BLaER1 treated with 17β-estradiol and CSF1 and Interleukin-3, amounts not matched to agents 10 nM and 100 nM (cell line): ENCODE measurements around the gene JUND.

ENCODE experiments used
- H3K27ac ChIP-seq, 11 experiments: shearing (Covaris generic); formaldehyde crosslinking; 2 replicates each; pipeline ENCODE4 v1.8.1; 2022
- H3K27me3 ChIP-seq, 11 experiments: shearing (Covaris generic); formaldehyde crosslinking; 2 replicates each; pipeline ENCODE4 v1.8.1; 2022
- H3K36me3 ChIP-seq, 11 experiments: shearing (Covaris generic); formaldehyde crosslinking; 2 replicates each; pipeline ENCODE4 v1.8.1; 2022
- H3K4me1 ChIP-seq, 10 experiments: shearing (Covaris generic); formaldehyde crosslinking; 2 replicates each; pipeline ENCODE4 v1.8.1; 2022
- H3K4me2 ChIP-seq, 11 experiments: shearing (Covaris generic); formaldehyde crosslinking; 2 replicates each; pipeline ENCODE4 v1.8.1; 2022
- H3K4me3 ChIP-seq, 10 experiments: shearing (Covaris generic); formaldehyde crosslinking; 2 replicates each; pipeline ENCODE4 v1.8.1; 2022
- H3K9ac ChIP-seq, 11 experiments: shearing (Covaris generic); formaldehyde crosslinking; 2 replicates each; pipeline ENCODE4 v1.8.1; 2022
- H3K9me3 ChIP-seq, 11 experiments: shearing (Covaris generic); formaldehyde crosslinking; replicated peaks in 1 of 11; 2 replicates each; pipeline ENCODE4 v1.8.1; 2022
- H4K20me1 ChIP-seq, 11 experiments: shearing (Covaris generic); formaldehyde crosslinking; 2 replicates each; pipeline ENCODE4 v1.8.1; 2022
- Cebpa-rat ChIP-seq, 11 experiments: shearing (Covaris generic); IDR thresholded peaks; 2 replicates each; pipeline ENCODE4 v1.8.1; 2022

JUND gene

GRCh38 chr19:18290302-18291018 is 9.0 kb upstream of the JUND start:
- Histone ChIP-seq H3K36me3 (no peaks in the 10 kb centered on the region), H4K20me1 (no peaks in the 10 kb centered on the region), H3K4me1 (peaks cover 54 to 86% (median 73%) of the 10 kb centered on the region in 10 experiments), H3K4me2 (peak overlapping the region; percentile 88 to 99 (median 94)), H3K4me3 (peak overlapping the region in 1 of 10 experiments; percentile 35; a peak in 4 of 20 replicates), H3K9ac (peak overlapping the region; percentile 81 to 98 (median 92); a peak in 21 of 22 replicates), H3K9me3 (no peaks in the 10 kb centered on the region), H3K27me3 (no peaks in the 10 kb centered on the region), H3K27ac (peak overlapping the region; percentile 93 to 99 (median 98))
- TF ChIP-seq Cebpa-rat (IDR thresholded peaks at IDR 0.05) = no peak

GRCh38 chr19:18289471-18290301 is 8.3 kb upstream of the JUND start:
- H3K27me3 ChIP-seq = no peaks in the 10 kb centered on the region
- no peaks in the 10 kb centered on the region for H3K9me3 ChIP-seq
- H3K27ac ChIP-seq = peak overlapping the region; percentile 59 to 99 (median 97); a peak in 20 of 22 replicates
- peak overlapping the region; percentile 88 to 99 (median 94) for H3K4me2 ChIP-seq
- no peaks in the 10 kb centered on the region for H3K36me3 ChIP-seq
- H3K4me1 ChIP-seq = peaks cover 62 to 92% (median 80%) of the 10 kb centered on the region in 10 experiments
- no peak for TF ChIP-seq Cebpa-rat (IDR thresholded peaks at IDR 0.05)
- peak overlapping the region; percentile 11 to 97 (median 60); a peak in 17 of 22 replicates for H3K9ac ChIP-seq
- no peaks in the 10 kb centered on the region for H4K20me1 ChIP-seq
- peak overlapping the region in 1 of 10 experiments; percentile 35; a peak in 2 of 20 replicates for H3K4me3 ChIP-seq

DNA sequence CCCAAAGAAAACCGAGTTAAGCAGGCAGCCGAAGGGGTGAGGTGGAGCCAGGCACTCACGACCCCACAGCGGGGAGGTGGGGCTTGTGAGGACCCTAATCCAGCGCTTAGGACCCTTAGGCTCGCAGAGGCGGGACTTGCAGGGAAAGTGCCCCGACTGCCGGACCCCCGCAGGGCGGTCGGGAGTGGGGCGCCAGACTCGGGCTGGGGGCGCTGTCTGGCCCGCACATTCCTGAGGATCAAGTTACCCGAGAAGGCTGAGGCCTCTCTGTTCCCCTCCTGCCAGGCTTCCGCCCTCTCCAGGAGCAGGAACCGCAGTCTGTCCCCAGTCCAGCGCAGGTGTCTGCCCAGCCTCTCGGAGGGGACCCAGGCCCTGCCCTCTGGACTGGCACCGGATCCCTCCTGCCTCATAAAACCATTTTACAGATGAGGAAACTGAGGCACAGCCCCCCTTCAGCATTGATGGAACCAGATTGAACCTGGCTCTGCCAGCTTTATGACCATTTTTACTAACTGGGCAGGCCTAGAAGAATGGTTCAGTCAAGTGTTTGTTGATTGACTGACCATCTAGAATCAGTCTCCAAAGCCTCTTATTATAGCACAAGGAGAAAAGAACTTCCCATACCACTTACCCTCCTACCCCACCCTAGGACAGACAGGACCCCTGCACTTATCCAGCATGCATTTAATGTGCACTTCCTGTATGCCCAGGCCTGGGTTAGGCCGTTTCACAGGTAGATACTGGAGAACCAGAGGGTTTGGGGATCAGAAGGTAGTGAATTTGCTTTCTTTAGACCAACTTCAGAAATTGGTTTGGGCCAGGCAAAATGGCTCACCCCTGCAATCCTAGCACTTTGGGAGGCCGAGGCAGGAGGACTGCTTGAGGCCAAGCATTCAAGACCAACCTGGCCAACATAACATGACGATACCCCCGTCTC is 6.7 kb upstream of the JUND start:
- peak overlapping the region in 7 of 11 experiments; percentile 3 to 94 (median 11); a peak in 4 of 22 replicates for H3K4me2 ChIP-seq
- H3K4me1 ChIP-seq = peaks cover 59 to 90% (median 78%) of the 10 kb centered on the region in 10 experiments
- no peaks in the 10 kb centered on the region for H3K27me3 ChIP-seq
- TF ChIP-seq Cebpa-rat (IDR thresholded peaks at IDR 0.05) = no peak
- no peak overlapping the region for H3K4me3 ChIP-seq
- no peaks in the 10 kb centered on the region for H4K20me1 ChIP-seq
- peak overlapping the region in 3 of 11 experiments; percentile 6 to 25 (median 16); a peak in 3 of 22 replicates for H3K9ac ChIP-seq
- H3K36me3 ChIP-seq = no peaks in the 10 kb centered on the region
- H3K27ac ChIP-seq = peak overlapping the region in 3 of 11 experiments; percentile 23 to 45 (median 27); a peak in 3 of 22 replicates
- H3K9me3 ChIP-seq = no peaks in the 10 kb centered on the region

DNA sequence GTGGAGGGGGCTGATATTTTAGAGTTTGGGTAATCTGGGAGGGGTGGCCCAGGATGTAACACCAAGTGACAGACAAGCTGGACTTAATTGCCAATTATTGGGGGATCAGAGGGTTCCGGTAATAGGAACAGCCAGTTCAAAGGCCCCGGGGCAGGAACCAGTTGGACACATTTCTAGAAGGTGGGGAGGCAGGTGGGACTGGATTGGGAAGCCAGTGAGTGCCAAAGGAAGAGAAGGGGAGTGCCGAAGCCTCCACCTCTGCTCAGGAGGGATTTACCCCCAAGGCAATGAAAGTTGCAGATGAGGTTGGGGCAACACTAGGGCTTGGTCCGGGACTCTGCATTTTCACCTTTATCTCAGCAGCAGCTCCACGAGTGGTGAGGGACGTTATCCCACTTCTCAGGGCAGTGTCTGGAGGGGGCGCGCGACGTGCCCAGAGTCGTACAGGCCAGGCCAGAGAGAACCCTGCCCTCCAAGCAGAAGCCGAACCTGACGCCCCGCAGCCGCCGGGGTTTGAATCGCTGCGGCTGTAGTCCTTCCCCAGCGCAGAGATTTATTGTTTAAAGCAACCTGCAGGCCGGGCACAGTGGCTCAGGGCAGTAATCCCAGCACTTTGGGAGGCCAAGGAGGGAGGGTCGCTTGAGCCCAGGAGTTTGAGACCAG is 5.7 kb upstream of the JUND start:
- H3K36me3 ChIP-seq = no peaks in the 10 kb centered on the region
- no peak for TF ChIP-seq Cebpa-rat (IDR thresholded peaks at IDR 0.05)
- H3K4me1 ChIP-seq = peaks cover 66 to 91% (median 79%) of the 10 kb centered on the region in 10 experiments
- H3K4me3 ChIP-seq = no peak overlapping the region
- no peaks in the 10 kb centered on the region for H3K9me3 ChIP-seq
- peak overlapping the region in 4 of 11 experiments; percentile 6 to 26 (median 20); a peak in 1 of 22 replicates for H3K9ac ChIP-seq
- H3K27me3 ChIP-seq = no peaks in the 10 kb centered on the region
- H3K4me2 ChIP-seq = peak overlapping the region in 7 of 11 experiments; percentile 16 to 71 (median 28); a peak in 4 of 22 replicates
- peak overlapping the region in 3 of 11 experiments; percentile 6 to 45 (median 28); a peak in 2 of 22 replicates for H3K27ac ChIP-seq
- no peaks in the 10 kb centered on the region for H4K20me1 ChIP-seq

DNA sequence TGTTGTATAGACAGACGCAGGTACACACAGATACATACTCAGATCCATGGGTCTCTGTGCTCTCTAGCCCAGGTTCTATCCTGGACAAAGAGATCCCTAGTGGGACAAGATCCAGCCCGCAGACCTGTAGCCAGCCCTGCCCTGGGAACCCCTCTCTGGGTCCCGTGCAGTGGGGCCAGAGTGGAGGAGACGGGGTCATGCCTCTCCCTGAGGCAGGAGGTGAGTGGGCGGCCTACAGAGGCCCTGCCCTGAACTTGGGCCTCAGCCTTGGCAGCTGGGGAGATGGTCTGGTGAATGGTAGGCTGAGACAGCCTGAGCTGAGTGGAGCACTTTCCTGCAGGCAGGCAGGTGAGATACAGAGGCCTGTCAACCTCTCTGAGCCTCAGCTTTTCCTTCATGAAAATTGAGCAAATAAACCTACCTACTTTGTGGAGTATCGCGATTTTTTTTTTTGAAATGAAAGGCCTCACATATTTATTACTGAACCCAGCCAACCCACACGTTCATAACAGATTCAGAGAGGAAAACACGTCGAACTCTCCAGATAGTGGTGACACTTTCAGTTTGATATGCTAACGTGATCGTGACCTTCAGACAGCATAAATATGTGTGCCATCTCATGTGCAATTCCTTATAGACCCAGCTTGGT is 3.4 kb upstream of the JUND start:
- Histone ChIP-seq H3K27ac (peak overlapping the region; percentile 2 to 57 (median 43); a peak in 16 of 22 replicates), H3K27me3 (no peaks in the 10 kb centered on the region), H4K20me1 (peaks cover 10 to 15% (median 15%) of the 10 kb centered on the region in 11 experiments; a peak in 19 of 22 replicates), H3K4me3 (no peak overlapping the region), H3K9ac (peak overlapping the region in 10 of 11 experiments; percentile 11 to 58 (median 46); a peak in 17 of 22 replicates), H3K4me2 (peak overlapping the region; percentile 22 to 73 (median 48)), H3K36me3 (no peaks in the 10 kb centered on the region), H3K9me3 (no peaks in the 10 kb centered on the region), H3K4me1 (peaks cover 44 to 75% (median 59%) of the 10 kb centered on the region in 10 experiments)
- TF ChIP-seq Cebpa-rat (IDR thresholded peaks at IDR 0.05) = no peak

DNA sequence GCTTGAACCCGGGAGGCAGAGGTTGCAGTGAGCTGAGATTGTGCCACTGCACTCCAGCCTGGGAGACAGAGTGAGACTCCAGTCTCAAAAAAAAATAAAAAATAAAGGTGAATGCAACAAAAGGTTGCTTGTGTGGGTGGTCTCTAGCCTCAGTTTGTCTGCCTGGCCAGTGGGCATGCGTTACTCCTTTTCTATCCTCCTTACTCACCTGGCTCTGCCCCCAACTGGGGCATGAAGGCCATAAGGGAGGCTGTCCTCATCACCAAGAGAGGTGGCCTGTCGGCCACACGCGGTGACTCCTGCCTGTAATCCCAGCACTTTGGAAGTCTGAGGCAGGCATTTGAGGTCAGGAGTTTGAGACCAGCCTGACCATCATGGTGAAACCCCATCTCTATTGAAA is 1.9 kb upstream of the JUND start:
- TF ChIP-seq Cebpa-rat (IDR thresholded peaks at IDR 0.05) = no peak
- peaks cover 45 to 70% (median 54%) of the 10 kb centered on the region in 10 experiments for H3K4me1 ChIP-seq
- no peaks in the 10 kb centered on the region for H3K27me3 ChIP-seq
- H3K4me3 ChIP-seq = no peak overlapping the region
- peak overlapping the region in 9 of 11 experiments; percentile 89 to 98 (median 93); a peak in 16 of 22 replicates for H3K4me2 ChIP-seq
- no peaks in the 10 kb centered on the region for H3K9me3 ChIP-seq
- H3K36me3 ChIP-seq = peaks cover 8 to 10% (median 9%) of the 10 kb centered on the region in 11 experiments
- H3K9ac ChIP-seq = peak overlapping the region in 5 of 11 experiments; percentile 93 to 99 (median 99); a peak in 11 of 22 replicates
- peaks cover 22 to 30% (median 28%) of the 10 kb centered on the region in 11 experiments for H4K20me1 ChIP-seq
- H3K27ac ChIP-seq = peak overlapping the region in 9 of 11 experiments; percentile 93 to 100 (median 98); a peak in 15 of 22 replicates

GRCh38 chr19:18282788-18283141 is 1.3 kb upstream of the JUND start:
- Histone ChIP-seq H3K27ac (peak overlapping the region; percentile 93 to 100 (median 98)), H3K4me1 (peaks cover 50 to 70% (median 58%) of the 10 kb centered on the region in 10 experiments), H3K36me3 (peaks cover 14 to 15% (median 15%) of the 10 kb centered on the region in 11 experiments), H3K4me2 (peak overlapping the region; percentile 81 to 98 (median 93)), H4K20me1 (peaks cover 27 to 36% (median 34%) of the 10 kb centered on the region in 11 experiments), H3K9me3 (no peaks in the 10 kb centered on the region), H3K27me3 (no peaks in the 10 kb centered on the region), H3K9ac (peak overlapping the region; percentile 93 to 99 (median 98)), H3K4me3 (peak overlapping the region; percentile 47 to 67 (median 58); a peak in 18 of 20 replicates)
- TF ChIP-seq Cebpa-rat (IDR thresholded peaks at IDR 0.05) = no peak
